H1 (cell line): ENCODE measurements around the gene RFLNA.

Source experiments
- CHD1 ChIP-seq: IDR thresholded peaks from 2 replicates; pipeline ENCODE4 v1.6.1; 2012; ENCODE audit warnings: low read depth, low read length, improper control_type of control experiment
- CHD2 ChIP-seq: IDR thresholded peaks from 2 replicates; pipeline ENCODE4 v1.6.1; 2012; ENCODE audit warnings: low read length, improper control_type of control experiment
- CTCF ChIP-seq, 3 experiments: IDR thresholded peaks; 1 replicate in 2 of 3; 2 replicates in 1 of 3; pipeline versions ENCODE4 v1.5.1 to v1.6.1; 2011; ENCODE audit warnings: low read length in 3 of 3, mild to moderate bottlenecking in 3 of 3, inconsistent platforms in 2 of 3, low read depth in 1 of 3, moderate library complexity in 1 of 3; ENCODE audit not compliant: insufficient read depth in 1 of 3; ENCODE audit errors: control extremely low read depth in 1 of 3
- EP300 ChIP-seq, 2 experiments: IDR thresholded peaks; 1 replicate in 1 of 2; 2 replicates in 1 of 2; pipeline ENCODE4 v1.6.1; 2011 to 2012; ENCODE audit warnings: low read depth in 2 of 2, low read length in 2 of 2, mild to moderate bottlenecking in 2 of 2, borderline replicate concordance in 1 of 2, inconsistent platforms in 1 of 2, moderate library complexity in 1 of 2
- EZH2 ChIP-seq: fragments of 200-600 bp; sonication (generic); IDR thresholded peaks from 2 replicates; pipeline ENCODE4 v1.7.1; 2012; ENCODE audit warnings: low read depth, mild to moderate bottlenecking, moderate library complexity, low read length, inconsistent platforms; ENCODE audit not compliant: severe bottlenecking
- GTF2F1 ChIP-seq: IDR thresholded peaks from 2 replicates; pipeline ENCODE4 v1.6.1; 2012; ENCODE audit warnings: low read depth, low read length, improper control_type of control experiment, borderline replicate concordance
- PHF8 ChIP-seq: fragments of 200-600 bp; sonication (generic); conservative IDR thresholded peaks from 2 replicates; pipeline ENCODE4 v1.7.1; 2012; ENCODE audit warnings: low read depth, mild to moderate bottlenecking, inconsistent platforms, low read length, moderate library complexity
- POLR2A ChIP-seq, 2 experiments: IDR thresholded peaks; 1 replicate in 1 of 2; 2 replicates in 1 of 2; pipeline ENCODE4 v1.6.1; 2011; ENCODE audit warnings: low read depth in 2 of 2, low read length in 2 of 2, mild to moderate bottlenecking in 2 of 2; ENCODE audit errors: control extremely low read depth in 1 of 2
- POLR2AphosphoS5 ChIP-seq: IDR thresholded peaks from 2 replicates; pipeline ENCODE4 v1.6.1; 2011; ENCODE audit warnings: low read depth, low read length
- RAD21 ChIP-seq, 2 experiments: IDR thresholded peaks in 1 of 2; conservative IDR thresholded peaks in 1 of 2; 2 replicates each; pipeline ENCODE4 v1.6.1; 2011; ENCODE audit warnings: low read depth in 2 of 2, low read length in 2 of 2, improper control_type of control experiment in 1 of 2, inconsistent platforms in 1 of 2, mild to moderate bottlenecking in 1 of 2, moderate library complexity in 1 of 2
- RFX5 ChIP-seq: IDR thresholded peaks from 2 replicates; pipeline ENCODE4 v1.6.1; 2011; ENCODE audit warnings: low read depth, low read length, improper control_type of control experiment, borderline replicate concordance
- SP1 ChIP-seq: IDR thresholded peaks from 2 replicates; pipeline ENCODE4 v1.6.1; 2011; ENCODE audit warnings: low read depth, low read length
- TAF1 ChIP-seq: IDR thresholded peaks from 2 replicates; pipeline ENCODE4 v1.6.1; 2011; ENCODE audit warnings: mild to moderate bottlenecking, low read depth, low read length
- TCF12 ChIP-seq: IDR thresholded peaks from 2 replicates; pipeline ENCODE4 v1.6.1; 2011; ENCODE audit warnings: low read depth, mild to moderate bottlenecking, low read length

DNA sequence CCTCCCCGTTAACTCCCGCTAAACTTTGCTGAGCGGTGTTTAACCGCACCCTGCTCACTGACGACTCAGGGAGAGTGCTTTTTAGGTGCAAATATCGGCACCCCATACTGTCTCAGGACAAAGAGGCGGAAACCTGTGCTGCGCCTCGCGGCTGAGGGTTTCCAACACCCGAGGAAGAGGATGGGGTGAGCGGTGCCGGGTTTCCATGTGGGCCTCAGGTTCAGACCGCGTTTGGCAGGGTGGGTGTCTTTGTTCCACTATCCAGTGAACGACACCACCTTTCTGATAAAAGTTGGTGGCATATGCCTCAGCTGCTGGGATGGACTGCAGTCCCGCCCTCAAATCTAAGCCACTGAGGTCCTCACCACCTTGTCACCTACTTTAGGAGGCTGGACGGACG lies 3.0 kb downstream of the RFLNA start:
- no peak for TF ChIP-seq GTF2F1
- no peak for TF ChIP-seq CTCF (IDR thresholded peaks at IDR 0.05; ENCODE audit: control extremely low read depth in 1 of 3, insufficient read depth in 1 of 3, low read depth in 1 of 3, low read length in 3 of 3)
- TF ChIP-seq SP1 = no peak
- TF ChIP-seq EZH2 = no peak
- no peak for TF ChIP-seq CHD1
- no peak for TF ChIP-seq RFX5
- no peak for TF ChIP-seq PHF8
- TF ChIP-seq RAD21 (IDR thresholded peaks at IDR 0.05 in 1 of 2, conservative IDR thresholded peaks at IDR 0.05 in 1 of 2; ENCODE audit: low read depth in 2 of 2, low read length in 2 of 2) = no peak
- no peak for TF ChIP-seq POLR2A (IDR thresholded peaks at IDR 0.05; ENCODE audit: control extremely low read depth in 1 of 2, low read depth in 2 of 2, low read length in 2 of 2)
- TF ChIP-seq CHD2 = no peak
- no peak for TF ChIP-seq TAF1
- no peak for TF ChIP-seq EP300 (IDR thresholded peaks at IDR 0.05; ENCODE audit: borderline replicate concordance in 1 of 2, low read depth in 2 of 2, low read length in 2 of 2)
- no peak for TF ChIP-seq POLR2AphosphoS5
- no peak for TF ChIP-seq TCF12
